Stimulated activated naive B cell treated with anti-CD40 and anti-IgM and Interleukin-4, amounts not matched to agents 10 μg/mL and 1 μg/mL and 100 μg/mL, for 72 hours (primary cell): ENCODE measurements around the gene MED27.
"Not testable (repeated sequence)": the region's sequence is repeated elsewhere in the genome, so short reads cannot be mapped to it uniquely, and the experiment has no call there.

ENCODE experiments used
- ATAC-seq, 2 donors: fragments of 150-1000 bp; cut with Tn5 transposase; replicated peaks; 2 replicates each; pipeline ENCODE4 v1.10.0; 2021; ENCODE audit warnings: moderate library complexity in 1 of 2
- DNase-seq: peaks from one replicate; pipeline ENCODE4 v3.0.0; 2021
- H3K27ac Mint-ChIP-seq: one replicate; pipeline ENCODE4 v1.8.0; 2022; ENCODE audit warnings: mild to moderate bottlenecking, mixed read lengths
- H3K27me3 Mint-ChIP-seq, 2 donors: one replicate each; pipeline ENCODE4 v1.8.0; 2022; ENCODE audit warnings: mixed read lengths in 2 of 2
- H3K36me3 Mint-ChIP-seq, 2 donors: one replicate each; pipeline ENCODE4 v1.8.0; 2022; ENCODE audit warnings: mixed read lengths in 2 of 2, mild to moderate bottlenecking in 1 of 2
- H3K4me1 Mint-ChIP-seq, 2 donors: one replicate each; pipeline ENCODE4 v1.8.0; 2022; ENCODE audit warnings: mixed read lengths in 2 of 2, mild to moderate bottlenecking in 1 of 2
- H3K4me3 Mint-ChIP-seq, 2 donors: one replicate each; pipeline ENCODE4 v1.8.0; 2022; ENCODE audit warnings: mild to moderate bottlenecking in 2 of 2, mixed read lengths in 2 of 2, moderate library complexity in 1 of 2
- H3K9me3 Mint-ChIP-seq, 2 donors: one replicate each; pipeline ENCODE4 v1.8.0; 2022; ENCODE audit warnings: mixed read lengths in 2 of 2, mild to moderate bottlenecking in 1 of 2

Gene MED27

GRCh38 chr9:131925677-131926177 lies 153.9 kb downstream of the MED27 start:
- Mint-ChIP-seq H3K4me1 (peaks cover 5 to 13% of the 10 kb centered on the region in 2 donors), H3K4me3 (no peak overlapping the region), H3K27ac (no peak overlapping the region), H3K27me3 (no peaks in the 10 kb centered on the region), H3K36me3 (peaks cover 12 to 19% of the 10 kb centered on the region in 2 donors), H3K9me3 (no peaks in the 10 kb centered on the region)
- DNase-seq = no peak
- ATAC-seq = no peak

GRCh38 chr9:131923766-131924165 lies 155.9 kb downstream of the MED27 start:
- H3K36me3 Mint-ChIP-seq = peaks cover 6 to 24% of the 10 kb centered on the region in 2 donors
- peaks cover 17 to 29% of the 10 kb centered on the region in 2 donors for H3K4me1 Mint-ChIP-seq
- no peaks in the 10 kb centered on the region for H3K9me3 Mint-ChIP-seq
- H3K27me3 Mint-ChIP-seq = no peaks in the 10 kb centered on the region
- H3K4me3 Mint-ChIP-seq = no peak overlapping the region
- no peak for DNase-seq
- ATAC-seq = no peak
- no peak overlapping the region for H3K27ac Mint-ChIP-seq

GRCh38 chr9:131923132-131923671 lies 156.5 kb downstream of the MED27 start:
- no peak for ATAC-seq
- Mint-ChIP-seq H3K36me3 (peaks cover 6 to 22% of the 10 kb centered on the region in 2 donors), H3K4me3 (no peak overlapping the region), H3K27me3 (no peaks in the 10 kb centered on the region), H3K27ac (no peak overlapping the region), H3K4me1 (peaks cover 17 to 29% of the 10 kb centered on the region in 2 donors), H3K9me3 (no peaks in the 10 kb centered on the region)
- DNase-seq = no peak

GRCh38 chr9:131921635-131922034 lies 158.0 kb downstream of the MED27 start:
- H3K27ac Mint-ChIP-seq, H3K4me3 Mint-ChIP-seq, DNase-seq, H3K9me3 Mint-ChIP-seq, H3K27me3 Mint-ChIP-seq, ATAC-seq: not testable (repeated sequence)
- H3K4me1 Mint-ChIP-seq = peaks cover 20 to 29% of the 10 kb centered on the region in 2 donors
- H3K36me3 Mint-ChIP-seq = peaks cover 8 to 28% of the 10 kb centered on the region in 2 donors

GRCh38 chr9:131919216-131919615 lies 160.5 kb downstream of the MED27 start:
- H3K27me3 Mint-ChIP-seq = no peaks in the 10 kb centered on the region
- H3K36me3 Mint-ChIP-seq = peaks cover 15 to 40% of the 10 kb centered on the region in 2 donors
- H3K9me3 Mint-ChIP-seq = no peaks in the 10 kb centered on the region
- no peak overlapping the region for H3K4me3 Mint-ChIP-seq
- ATAC-seq (no peak), DNase-seq (no peak)
- H3K4me1 Mint-ChIP-seq = peaks cover 20 to 29% of the 10 kb centered on the region in 2 donors
- no peak overlapping the region for H3K27ac Mint-ChIP-seq

GRCh38 chr9:131918481-131918880 lies 161.2 kb downstream of the MED27 start:
- Mint-ChIP-seq H3K27ac (no peak overlapping the region), H3K36me3 (peaks cover 15 to 37% of the 10 kb centered on the region in 2 donors), H3K9me3 (no peaks in the 10 kb centered on the region)

GRCh38 chr9:131917009-131917408 lies 162.7 kb downstream of the MED27 start:
- no peak overlapping the region for H3K4me3 Mint-ChIP-seq
- ATAC-seq = no peak
- H3K27ac Mint-ChIP-seq = peak overlapping the region; percentile 37
- peaks cover 16 to 19% of the 10 kb centered on the region in 2 donors for H3K4me1 Mint-ChIP-seq
- no peaks in the 10 kb centered on the region for H3K27me3 Mint-ChIP-seq
- peaks cover 10 to 29% of the 10 kb centered on the region in 2 donors for H3K36me3 Mint-ChIP-seq
- DNase-seq = no peak
- no peaks in the 10 kb centered on the region for H3K9me3 Mint-ChIP-seq

More at GRCh38 chr9:131918481-131918880, 161.2 kb downstream of the MED27 start:
- Mint-ChIP-seq H3K4me3 (no peak overlapping the region), H3K4me1 (peaks cover 18 to 25% of the 10 kb centered on the region in 2 donors), H3K27me3 (no peaks in the 10 kb centered on the region)
- ATAC-seq (no peak), DNase-seq (no peak)

- DNase-seq (no peak), ATAC-seq (no peak)
- Mint-ChIP-seq H3K4me3 (no peak overlapping the region), H3K27me3 (no peaks in the 10 kb centered on the region), H3K27ac (no peak overlapping the region), H3K4me1 (peaks cover 9 to 10% of the 10 kb centered on the region in 2 donors), H3K36me3 (peaks cover 8 to 18% of the 10 kb centered on the region in 2 donors), H3K9me3 (no peaks in the 10 kb centered on the region)
Measured at GRCh38 chr9:131915181-131915580, 164.5 kb downstream of the MED27 start.

- no peak for DNase-seq
- Mint-ChIP-seq H3K27me3 (no peaks in the 10 kb centered on the region), H3K27ac (no peak overlapping the region), H3K4me1 (peaks cover 0 to 7% of the 10 kb centered on the region in 2 donors), H3K36me3 (peaks cover 11 to 18% of the 10 kb centered on the region in 2 donors), H3K4me3 (no peak overlapping the region), H3K9me3 (no peaks in the 10 kb centered on the region)
- no peak for ATAC-seq
Measured at GRCh38 chr9:131912671-131913070, 167.0 kb downstream of the MED27 start.

GRCh38 chr9:131912069-131912468 lies 167.6 kb downstream of the MED27 start:
- no peak overlapping the region for H3K4me3 Mint-ChIP-seq
- no peaks in the 10 kb centered on the region for H3K27me3 Mint-ChIP-seq
- H3K4me1 Mint-ChIP-seq = peaks cover 0 to 6% of the 10 kb centered on the region in 2 donors
- peaks cover 13 to 16% of the 10 kb centered on the region in 2 donors for H3K36me3 Mint-ChIP-seq
- DNase-seq (no peak), ATAC-seq (no peak)
- no peaks in the 10 kb centered on the region for H3K9me3 Mint-ChIP-seq
- H3K27ac Mint-ChIP-seq = no peak overlapping the region

- H3K27ac Mint-ChIP-seq = no peak overlapping the region
- ATAC-seq = no peak
- H3K4me3 Mint-ChIP-seq = no peak overlapping the region
- H3K27me3 Mint-ChIP-seq = no peaks in the 10 kb centered on the region
- peaks cover 20 to 28% of the 10 kb centered on the region in 2 donors for H3K36me3 Mint-ChIP-seq
- H3K4me1 Mint-ChIP-seq = peaks cover 0 to 4% of the 10 kb centered on the region in 2 donors
- DNase-seq = no peak
- H3K9me3 Mint-ChIP-seq = no peaks in the 10 kb centered on the region
Measured at GRCh38 chr9:131910572-131910971, 169.1 kb downstream of the MED27 start.

- H3K27ac Mint-ChIP-seq = no peak overlapping the region
- no peaks in the 10 kb centered on the region for H3K27me3 Mint-ChIP-seq
- ATAC-seq (no peak), DNase-seq (no peak)
- H3K9me3 Mint-ChIP-seq = no peaks in the 10 kb centered on the region
- peaks cover 0 to 4% of the 10 kb centered on the region in 2 donors for H3K4me1 Mint-ChIP-seq
- no peak overlapping the region for H3K4me3 Mint-ChIP-seq
- peaks cover 18 to 30% of the 10 kb centered on the region in 2 donors for H3K36me3 Mint-ChIP-seq
Measured at GRCh38 chr9:131905144-131905543, 174.5 kb downstream of the MED27 start.

- no peak overlapping the region for H3K27ac Mint-ChIP-seq
- no peak for ATAC-seq
- no peaks in the 10 kb centered on the region for H3K4me1 Mint-ChIP-seq
- H3K9me3 Mint-ChIP-seq = no peaks in the 10 kb centered on the region
- no peaks in the 10 kb centered on the region for H3K27me3 Mint-ChIP-seq
- DNase-seq = no peak
- peaks cover 2 to 15% of the 10 kb centered on the region in 2 donors for H3K36me3 Mint-ChIP-seq
- H3K4me3 Mint-ChIP-seq = no peak overlapping the region
Measured at GRCh38 chr9:131899296-131900228, 180.1 kb downstream of the MED27 start.

GRCh38 chr9:131892902-131893500 lies 186.7 kb downstream of the MED27 start:
- Mint-ChIP-seq H3K9me3 (no peaks in the 10 kb centered on the region), H3K4me1 (no peaks in the 10 kb centered on the region), H3K4me3 (no peak overlapping the region), H3K36me3 (peaks cover 14 to 33% of the 10 kb centered on the region in 2 donors), H3K27ac (no peak overlapping the region), H3K27me3 (no peaks in the 10 kb centered on the region)
- no peak for ATAC-seq
- DNase-seq = no peak
